Dedifferentiated amniotic fluid mesenchymal stem cell (primary cell): ENCODE results near the gene BDH1.
"Not testable (repeated sequence)": the region's sequence is repeated elsewhere in the genome, so short reads cannot be mapped to it uniquely, and the experiment has no call there.

Source experiments
- DNase-seq: peaks from one replicate; pipeline ENCODE4 v3.0.0-alpha.2; 2016; ENCODE audit errors: extremely low spot score

The BDH1 gene

GRCh38 chr3:197521277-197522182 is 34.2 kb downstream of the BDH1 start:
- no peak for DNase-seq

GRCh38 chr3:197520311-197521276 is 35.2 kb downstream of the BDH1 start:
- DNase-seq: no peak

- DNase-seq: no peak
These were observed 36.0 kb downstream of the BDH1 start for GRCh38 chr3:197519801-197520211.

GRCh38 chr3:197518881-197519421 is 36.8 kb downstream of the BDH1 start:
- DNase-seq: no peak

GRCh38 chr3:197517922-197518683 is 37.7 kb downstream of the BDH1 start:
- not testable (repeated sequence) for DNase-seq

- not testable (repeated sequence) for DNase-seq
These were observed 38.7 kb downstream of the BDH1 start for GRCh38 chr3:197516890-197517606.

GRCh38 chr3:197516517-197516889 is 39.3 kb downstream of the BDH1 start:
- no peak for DNase-seq

- DNase-seq: no peak
These were observed 40.9 kb downstream of the BDH1 start for GRCh38 chr3:197514786-197515355.

- DNase-seq: no peak
These were observed 41.6 kb downstream of the BDH1 start for GRCh38 chr3:197513953-197514785.

- no peak for DNase-seq
These were observed 42.8 kb downstream of the BDH1 start for GRCh38 chr3:197512691-197513571.

GRCh38 chr3:197511853-197512635 is 43.7 kb downstream of the BDH1 start:
- no peak for DNase-seq

GRCh38 chr3:197511130-197511529 is 44.6 kb downstream of the BDH1 start:
- DNase-seq: no peak

GRCh38 chr3:197510642-197511018 is 45.1 kb downstream of the BDH1 start:
- DNase-seq: no peak

GRCh38 chr3:197508924-197509775 is 46.6 kb downstream of the BDH1 start:
- DNase-seq: no peak

- no peak for DNase-seq
These were observed 47.3 kb downstream of the BDH1 start for GRCh38 chr3:197508461-197508860.

GRCh38 chr3:197508051-197508451 is 47.7 kb downstream of the BDH1 start:
- DNase-seq: no peak

- DNase-seq: no peak
These were observed 48.2 kb downstream of the BDH1 start for GRCh38 chr3:197507541-197507940.
